Activated CD8-positive, alpha-beta memory T cell treated with anti-CD3 and anti-CD28 coated beads, Interleukin-2, amount 50 U/mL, for 1 hour (primary cell): ENCODE data around the gene FAM219B.

Experiments
- DNase-seq: peaks from one replicate; pipeline ENCODE4 v3.0.0-alpha.2; 2020; ENCODE audit errors: extremely low read depth

The FAM219B gene

DNA sequence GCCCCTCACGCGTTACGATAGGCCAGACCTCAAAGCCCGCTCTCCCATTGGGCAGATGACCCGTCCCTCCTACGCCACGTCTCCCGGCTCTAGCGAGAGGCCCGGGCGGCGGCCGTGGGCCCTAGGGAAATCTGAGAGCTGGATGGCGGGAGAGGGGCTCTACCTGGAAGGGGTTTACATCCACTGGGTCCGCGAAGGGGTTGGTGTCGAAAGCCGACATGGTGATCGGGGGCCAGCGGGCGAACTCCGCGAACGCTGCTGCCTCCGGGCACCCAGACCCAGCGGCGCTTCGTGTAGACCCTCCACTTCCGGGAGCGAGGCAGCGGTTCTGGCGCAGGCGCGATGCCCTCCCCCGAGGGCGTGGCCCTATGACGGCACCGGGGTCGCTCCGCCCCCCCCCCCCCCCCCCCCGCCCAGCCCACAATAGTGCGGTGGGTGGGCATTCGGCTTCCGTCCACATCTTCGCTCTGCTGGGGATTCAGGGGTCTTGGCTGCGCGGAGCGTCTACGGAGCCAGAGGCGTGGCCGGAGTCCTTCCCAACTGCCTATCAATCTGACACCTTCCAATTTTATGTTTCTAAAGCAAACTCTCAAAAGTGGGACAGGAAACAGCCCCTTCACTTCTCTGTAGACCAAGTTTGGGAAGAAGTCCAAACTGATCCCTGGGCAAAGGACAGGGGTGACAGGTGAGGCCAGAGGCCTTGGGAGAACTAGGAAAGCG, 33.5 kb downstream of the FAM219B start, which contains the start of gene SCAMP2:
Gene SCAMP2 (minus strand): TSS at position 330 of the 720 bp plus-strand sequence. CDS start 110 bp downstream, at position 220.
- DNase-seq, result peak; percentile 80

DNA sequence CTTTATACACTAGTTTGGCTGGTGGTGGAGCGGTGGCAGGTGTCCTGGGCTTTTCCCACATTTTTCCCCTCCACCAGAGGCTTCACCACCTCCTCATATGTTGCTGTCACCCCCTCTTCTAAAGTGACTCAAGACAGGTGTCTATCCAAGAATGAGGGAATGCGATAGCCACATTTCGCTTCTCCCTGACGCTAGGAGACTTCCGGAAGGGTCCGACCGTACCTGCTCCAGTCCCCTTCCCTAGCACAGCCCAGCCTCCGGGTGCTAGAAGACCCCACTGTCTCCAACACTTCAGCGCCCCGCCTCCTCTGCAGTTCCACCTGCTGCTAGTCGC, 34.0 kb downstream of the FAM219B start:
- DNase-seq, result no peak

DNA sequence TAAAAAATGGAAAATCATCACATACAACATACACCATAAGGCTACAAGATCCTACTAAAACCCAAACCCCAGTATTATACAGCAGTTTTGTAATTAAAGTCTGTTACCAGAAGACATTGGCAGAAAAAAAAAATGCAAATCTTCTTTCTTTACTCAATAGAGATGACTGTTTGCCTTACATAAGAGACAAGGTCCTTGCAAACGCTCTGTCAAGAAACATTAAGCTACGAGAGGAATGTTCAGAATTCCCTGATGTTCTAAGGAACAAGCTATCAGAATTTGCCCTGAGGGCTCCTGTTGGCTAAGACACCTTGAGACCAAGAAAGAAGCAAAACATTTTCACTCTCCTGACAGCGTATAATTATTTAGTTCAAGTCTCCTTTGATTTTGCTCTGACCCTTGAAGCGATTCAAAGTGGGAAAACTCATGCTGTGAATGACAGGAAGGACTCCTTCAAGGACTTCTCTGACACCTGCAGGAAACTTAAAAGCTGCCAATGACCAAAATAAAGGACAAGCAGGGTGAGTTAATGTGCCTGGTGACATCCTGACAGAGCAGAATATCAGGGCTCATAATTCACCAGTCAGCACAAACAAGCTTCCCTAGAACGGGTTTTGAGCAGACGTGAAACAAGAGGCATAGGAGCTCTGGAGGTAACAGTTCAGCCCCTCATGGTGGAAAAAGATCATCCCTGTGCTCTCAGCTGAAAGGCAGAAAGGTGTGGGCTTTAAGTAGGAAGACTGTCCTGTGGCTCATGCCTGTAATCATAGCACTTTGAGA, 36.0 kb downstream of the FAM219B start:
- DNase-seq, result no peak

DNA sequence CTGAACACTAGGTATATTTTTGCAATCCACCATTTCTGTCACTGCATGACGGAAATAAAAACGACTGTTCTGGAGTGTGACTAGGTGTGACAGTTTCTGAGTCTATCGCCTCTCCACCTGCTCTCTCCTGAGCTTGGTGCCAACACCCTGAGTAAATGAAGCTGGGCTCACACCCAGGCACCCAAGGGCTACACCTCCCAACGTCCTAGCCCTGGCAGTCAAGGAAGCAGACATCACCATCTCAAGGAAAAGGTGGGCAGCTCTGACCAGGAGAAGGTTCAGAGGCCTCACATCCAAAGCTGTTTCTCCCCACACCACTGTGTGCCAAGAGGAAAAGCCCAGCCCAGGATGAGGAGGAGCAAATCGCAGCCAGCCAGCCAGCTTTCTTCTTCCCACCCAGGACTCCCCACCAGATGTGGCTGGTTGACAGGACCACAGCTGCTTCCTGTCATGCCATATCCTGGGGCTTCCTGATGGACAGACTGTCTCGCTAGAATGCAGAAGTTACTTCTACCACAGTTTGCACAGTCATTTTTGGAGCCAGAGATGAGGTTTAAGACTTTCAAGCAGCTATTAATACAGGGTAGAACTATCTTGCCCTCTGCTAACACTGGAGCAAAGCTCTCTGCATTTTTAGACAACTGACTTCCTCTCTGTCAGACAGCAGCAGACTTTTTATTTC, 36.8 kb downstream of the FAM219B start:
- DNase-seq, result no peak

DNA sequence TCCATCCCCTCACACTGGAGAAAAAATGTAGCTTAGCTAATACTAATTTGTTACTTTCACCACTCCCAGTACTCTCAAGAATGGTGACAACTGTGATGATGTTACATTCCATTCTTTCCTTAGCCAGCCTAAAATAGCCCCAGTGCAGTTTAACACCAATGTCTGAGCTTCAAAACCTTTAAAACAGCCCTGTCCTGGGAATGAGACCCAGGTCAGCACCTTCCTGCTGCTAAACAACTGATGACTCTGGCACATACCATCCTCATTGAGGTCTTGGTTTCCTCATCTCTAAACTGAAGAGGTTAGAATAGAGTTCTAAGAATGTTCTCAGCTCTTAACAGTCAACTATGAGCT, 37.3 kb downstream of the FAM219B start:
- no peak for DNase-seq

DNA sequence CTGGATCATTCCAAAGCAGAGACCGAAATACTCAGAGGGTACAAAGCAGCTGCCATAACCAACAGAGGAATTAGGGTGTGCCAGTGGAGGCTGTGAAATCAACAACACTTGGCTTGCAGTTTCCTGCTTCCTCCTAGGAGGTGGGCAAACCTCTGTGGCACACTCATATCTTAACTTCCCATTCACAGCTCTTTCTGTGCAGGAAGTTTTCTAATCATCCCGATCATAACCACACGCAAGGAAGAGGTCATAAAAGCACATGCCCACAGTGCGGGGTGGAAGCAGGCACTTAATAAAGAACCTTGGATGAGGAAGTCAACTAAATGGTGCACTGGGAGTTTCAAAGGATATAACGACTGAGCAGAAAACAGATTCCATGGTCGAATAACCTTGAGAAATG, 38.6 kb downstream of the FAM219B start:
- DNase-seq, result no peak

DNA sequence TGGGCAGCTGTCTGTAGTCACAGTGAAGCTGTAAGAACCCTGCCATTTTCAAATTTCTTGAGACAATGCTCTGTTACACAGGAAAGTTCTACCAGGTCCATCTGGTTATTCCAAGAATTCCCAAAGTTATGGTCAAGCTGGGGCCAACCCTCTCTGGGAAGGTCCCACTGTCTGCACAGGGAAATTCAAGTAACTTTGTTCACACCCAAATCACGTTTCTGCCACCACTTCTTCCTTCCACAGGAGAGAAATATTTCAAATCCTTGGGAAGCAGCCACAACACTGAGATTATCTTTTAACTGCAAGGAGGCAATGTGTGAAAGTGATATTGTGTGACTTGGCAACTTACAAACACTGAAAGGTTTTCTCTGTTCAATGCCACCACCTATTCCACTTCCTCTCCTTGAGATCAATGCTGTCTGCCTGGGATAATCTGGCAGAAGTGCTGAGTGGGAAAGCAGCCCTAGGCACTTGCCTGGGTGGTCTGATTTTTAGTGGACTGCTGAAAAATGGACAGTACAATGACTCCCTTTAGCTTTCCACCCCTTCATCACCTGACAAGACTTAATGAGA, 39.1 kb downstream of the FAM219B start:
- DNase-seq, result no peak

DNA sequence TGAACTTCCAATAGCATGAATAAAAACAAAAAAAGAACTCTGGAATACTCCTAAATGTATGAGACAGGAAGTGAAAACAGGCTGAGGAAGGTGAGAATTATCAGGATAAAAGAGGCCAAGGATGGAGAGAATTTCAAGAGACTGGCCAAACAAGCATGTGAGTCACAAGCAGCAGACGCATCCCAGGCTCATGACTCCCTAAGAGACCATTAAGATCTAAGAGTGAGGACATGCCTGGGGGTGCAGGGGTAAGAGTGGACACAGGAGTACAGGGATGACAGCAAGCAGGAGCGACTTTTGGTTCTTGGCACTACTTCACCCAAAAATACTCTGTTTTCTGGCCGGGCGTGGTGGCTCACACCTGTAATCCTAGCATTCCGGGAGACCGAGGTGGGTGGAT, 40.6 kb downstream of the FAM219B start:
- DNase-seq, result no peak

DNA sequence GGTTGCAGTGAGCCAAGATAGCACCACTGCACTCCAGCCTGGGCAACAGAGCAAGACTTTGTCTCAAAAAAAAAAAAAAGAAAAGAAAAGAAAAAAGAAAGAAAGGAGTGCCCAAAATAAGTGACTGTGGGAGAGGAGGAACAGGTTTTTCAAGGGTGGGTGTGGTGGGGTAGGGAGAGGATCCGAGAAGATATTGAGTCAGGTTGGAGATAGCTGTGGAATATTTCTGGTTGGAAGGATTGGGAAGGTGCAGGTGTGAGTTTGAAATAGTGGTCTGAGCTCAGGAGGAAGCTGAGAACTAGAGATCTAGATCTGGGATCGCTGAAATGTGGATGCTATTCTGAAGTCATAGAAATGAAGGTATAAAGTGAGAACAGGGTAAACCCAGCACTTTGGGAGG, 41.3 kb downstream of the FAM219B start:
- no peak for DNase-seq

DNA sequence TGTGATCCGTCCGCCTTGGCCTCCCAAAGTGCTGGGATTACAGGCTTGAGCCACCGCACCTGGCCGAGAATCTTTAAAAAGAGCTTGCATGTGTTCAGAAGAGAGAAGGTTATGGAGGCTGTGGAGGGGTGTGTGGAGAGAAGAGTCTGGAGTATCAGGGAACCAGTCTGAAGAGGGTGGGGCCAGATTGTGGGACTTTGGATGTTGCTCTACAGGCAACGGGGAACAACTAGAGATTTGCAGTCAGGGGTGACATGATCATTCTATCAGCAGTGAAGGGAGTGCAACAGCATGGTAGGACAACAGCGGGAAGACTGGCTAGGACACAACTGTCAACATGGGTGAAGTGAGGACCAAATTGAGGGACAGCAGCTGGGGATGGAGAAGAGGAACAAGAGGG, 42.4 kb downstream of the FAM219B start:
- DNase-seq, result no peak

DNA sequence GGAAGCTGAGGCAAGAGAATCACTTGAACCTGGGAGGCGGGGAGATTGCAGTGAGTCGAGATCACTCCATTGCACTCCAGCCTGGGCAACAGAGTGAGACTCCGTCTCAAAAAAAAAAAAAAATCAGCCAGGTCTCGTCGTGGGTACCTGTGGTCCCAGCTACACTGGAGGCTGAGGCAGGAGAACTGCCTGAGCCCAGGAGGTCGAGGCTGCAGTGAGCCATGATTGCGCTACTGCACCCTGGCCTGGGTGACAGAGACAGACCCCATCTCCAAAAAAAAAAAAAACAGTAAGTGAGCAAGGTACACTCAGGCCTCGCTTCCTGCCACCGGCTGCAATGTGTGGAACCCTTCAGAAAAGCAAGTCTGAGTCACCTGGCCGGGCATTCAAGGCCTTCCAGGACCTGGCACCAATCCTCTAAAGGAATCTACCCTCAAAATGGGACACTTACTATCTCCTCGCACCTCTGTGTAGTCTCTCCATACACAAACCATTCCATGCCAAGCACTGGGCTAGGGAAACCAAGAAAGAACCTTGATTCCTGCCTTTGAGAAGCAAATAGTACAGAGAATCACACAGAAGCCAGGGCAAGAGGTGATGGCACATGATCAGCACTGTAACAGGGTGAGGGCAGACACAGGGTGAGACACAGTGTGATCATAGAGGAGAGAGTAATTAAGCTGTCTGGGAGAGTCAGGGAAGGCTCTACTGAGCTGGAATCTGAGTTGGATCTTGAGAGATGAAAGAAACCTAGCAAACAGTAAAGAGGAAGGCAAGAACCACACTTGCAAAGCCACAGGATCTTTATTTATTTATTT, 43.2 kb downstream of the FAM219B start:
- no peak for DNase-seq

DNA sequence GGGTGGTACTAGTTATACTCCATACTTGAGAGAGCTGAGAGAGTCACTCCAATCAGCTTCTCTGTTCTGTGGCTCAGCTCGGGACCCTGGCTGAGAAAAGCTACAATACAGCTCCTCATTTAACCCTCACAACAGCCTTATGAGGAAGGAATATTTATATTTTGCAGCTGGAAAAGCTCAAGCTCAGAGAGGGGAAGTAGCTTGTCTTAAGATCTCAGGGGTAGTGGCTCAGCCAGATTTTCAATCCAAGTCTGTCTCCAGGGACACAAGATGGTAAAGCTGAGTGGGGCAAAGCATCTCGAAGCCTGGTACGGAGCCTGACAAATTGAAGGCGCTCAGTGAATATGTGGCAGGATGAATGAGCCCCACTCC, 48.3 kb downstream of the FAM219B start:
- DNase-seq, result no peak

DNA sequence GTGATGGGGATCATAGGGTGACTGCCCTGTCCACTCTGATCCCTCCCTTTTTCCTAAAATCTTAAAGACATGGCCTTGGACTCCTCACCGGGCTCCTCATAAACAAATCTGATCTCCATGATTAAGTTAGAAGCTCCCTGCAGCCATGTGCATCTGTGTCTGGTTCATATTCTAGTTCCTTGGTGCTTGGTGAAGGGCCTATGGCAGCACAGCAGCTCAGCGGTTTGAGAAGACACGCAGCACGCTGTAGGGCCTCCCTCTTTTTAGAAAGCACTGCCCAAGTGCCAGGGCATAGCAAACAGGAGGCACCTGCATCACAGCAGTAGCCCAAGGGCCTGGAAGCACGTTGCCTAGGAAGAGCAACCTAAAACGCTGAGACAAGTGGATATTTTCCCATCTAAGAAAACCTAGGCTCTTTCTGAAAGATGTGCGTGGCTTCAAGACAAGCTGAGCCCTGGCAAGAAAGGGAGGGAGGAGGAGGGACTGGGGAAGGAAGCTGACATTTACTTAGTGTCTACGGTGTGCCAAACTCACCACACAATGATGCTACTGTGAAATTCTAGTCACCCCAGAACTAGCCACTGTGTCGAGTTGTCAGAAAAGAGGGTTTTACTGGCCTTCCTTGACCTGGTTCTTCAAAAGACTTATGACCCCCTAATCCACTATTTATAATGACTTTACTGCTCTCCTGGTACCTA, 48.8 kb downstream of the FAM219B start:
- DNase-seq, result no peak

DNA sequence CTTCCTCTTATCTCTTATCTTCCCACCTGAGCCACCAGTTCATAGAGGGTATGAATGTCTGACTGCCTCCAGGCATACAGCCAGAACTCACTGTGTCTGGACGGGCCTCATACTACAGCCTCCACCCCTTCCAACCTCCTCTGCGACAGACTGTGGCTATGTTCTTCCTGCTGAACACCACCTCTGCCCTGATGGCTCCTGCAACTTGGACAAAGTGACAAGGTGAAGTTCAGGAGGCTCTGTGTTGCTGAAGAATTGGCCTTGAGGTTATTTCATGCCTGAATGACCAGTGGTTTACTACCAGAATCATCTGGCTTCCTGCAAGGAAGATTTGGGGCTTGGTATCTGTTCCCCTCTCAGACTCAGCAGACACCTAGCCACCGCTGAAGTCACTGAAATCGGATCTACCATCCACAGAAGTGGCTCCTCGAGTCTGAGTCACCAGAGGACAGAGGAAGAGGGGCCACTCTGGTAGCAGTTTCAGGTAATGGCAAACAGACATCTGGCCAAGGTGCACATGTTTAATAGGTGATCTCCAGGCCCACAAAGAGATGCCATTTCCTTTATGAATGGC, 49.5 kb downstream of the FAM219B start:
- no peak for DNase-seq

DNA sequence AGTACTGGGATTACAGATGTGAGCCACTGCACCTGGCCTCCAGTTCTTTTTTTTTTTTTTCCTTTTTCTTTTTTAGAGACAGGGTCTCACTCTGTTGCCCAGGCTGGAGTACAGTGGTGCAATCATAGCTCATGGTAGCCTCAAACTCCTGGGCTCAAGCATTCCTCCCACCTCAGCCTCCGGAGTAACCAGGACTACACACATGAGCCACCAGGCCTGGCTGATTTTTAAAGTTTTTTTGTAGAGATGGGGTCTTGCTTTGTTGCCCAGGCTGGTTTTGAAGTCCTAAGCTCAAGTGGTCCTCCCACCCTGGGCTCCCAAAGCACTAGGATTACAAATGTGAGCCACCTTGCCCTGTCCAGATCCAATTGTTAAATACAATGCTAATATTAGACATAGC, 50.1 kb downstream of the FAM219B start:
- no peak for DNase-seq

DNA sequence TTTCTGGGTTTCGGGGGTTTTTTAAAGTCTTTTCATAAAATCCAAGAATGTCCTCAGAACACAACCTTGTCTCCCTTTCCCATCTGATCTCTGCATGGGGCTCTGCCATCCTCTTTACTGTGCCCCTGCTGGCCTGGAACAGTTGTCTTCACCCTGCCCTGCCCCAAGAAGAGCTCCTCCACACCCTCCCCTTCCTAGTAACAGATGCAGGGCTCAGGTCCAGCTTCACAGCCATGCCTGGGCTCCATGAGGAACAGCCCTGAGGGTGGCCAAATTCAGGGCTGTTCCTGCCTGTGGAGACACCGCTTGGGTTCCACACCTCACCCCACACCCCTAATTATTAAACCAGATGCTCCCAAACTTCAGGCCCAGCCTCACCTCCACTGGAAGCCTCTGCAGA, 50.8 kb downstream of the FAM219B start:
- no peak for DNase-seq

DNA sequence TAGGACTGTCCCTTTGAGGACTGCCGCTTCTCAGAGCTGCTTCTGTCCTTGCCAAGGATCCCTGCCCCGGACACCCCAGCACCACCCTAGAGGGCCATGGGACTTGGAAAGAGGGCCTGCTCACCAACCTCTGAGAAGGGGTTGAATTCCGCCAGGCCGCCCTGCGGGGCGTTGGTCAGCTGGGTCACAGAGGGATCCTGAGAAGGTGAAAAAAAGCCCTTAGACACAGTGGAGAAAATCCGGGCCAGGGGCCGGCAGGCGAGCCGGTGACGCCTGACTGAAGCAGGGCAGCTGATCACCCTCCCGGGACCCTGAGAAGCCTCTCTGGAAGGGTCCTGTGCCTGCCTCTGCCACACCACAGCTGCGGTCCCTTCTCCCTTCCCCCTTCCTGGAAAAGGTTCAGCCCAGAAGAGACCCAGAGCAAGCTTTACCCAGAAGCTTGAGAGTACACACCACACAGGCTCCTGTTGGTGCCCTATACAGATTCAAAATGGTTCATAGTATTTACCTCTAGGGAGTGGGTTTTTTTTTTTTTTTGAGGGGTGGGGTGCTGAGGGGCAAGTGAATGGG, 52.1 kb downstream of the FAM219B start:
- DNase-seq, result no peak

DNA sequence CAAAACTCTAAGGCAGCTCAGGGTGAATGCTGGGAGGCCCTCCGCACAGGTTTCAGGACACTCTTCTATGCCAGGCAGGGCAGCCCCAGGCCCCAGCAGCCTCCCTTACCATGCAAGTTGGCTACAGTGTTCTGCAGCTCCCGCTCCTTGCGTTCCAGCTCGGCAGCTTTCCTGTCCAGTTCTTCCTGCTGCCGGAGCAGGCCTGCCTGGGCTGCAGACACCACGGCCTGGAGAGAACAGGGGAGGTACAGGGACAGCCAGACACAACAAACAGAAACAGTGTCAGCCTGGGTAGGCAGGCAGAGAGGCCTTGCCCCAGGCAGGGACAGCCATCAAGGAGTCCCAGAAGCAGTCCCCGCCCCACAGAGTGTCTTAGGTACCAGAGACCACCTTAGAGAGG, 54.7 kb downstream of the FAM219B start:
- DNase-seq, result no peak

DNA sequence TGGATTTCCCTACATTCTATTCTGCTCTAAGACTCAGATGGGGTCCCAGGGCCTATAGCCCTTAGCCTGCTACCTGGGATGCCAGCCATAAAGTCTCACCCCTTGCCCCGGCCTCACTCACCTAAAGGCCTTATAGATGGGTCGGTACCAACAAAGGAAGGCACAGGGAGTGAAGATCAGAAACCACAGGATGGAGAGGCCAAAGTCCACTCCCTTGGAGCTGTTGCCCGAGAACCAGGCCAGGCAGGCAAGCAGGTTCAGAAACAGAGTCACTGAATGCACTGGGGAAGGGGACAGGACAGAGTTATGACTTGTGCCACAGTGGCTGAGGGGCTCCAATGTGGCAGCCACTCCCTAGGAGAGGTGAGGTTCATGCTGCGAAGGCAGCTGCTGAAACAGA, 56.3 kb downstream of the FAM219B start:
- no peak for DNase-seq
